Ectodermal cell (in vitro differentiated cells): ENCODE measurements around the gene LMLN.
A peak's percentile ranks its signal among the peaks of the same experiment; 100 is the strongest.
"Not testable (repeated sequence)": the region's sequence is repeated elsewhere in the genome, so short reads cannot be mapped to it uniquely, and the experiment has no call there.

Experiments used
- H3K27ac ChIP-seq: 2 replicates; pipeline ENCODE4 v1.7.0; 2013; ENCODE audit warnings: mild to moderate bottlenecking, low read depth, low read length; ENCODE audit not compliant: insufficient read depth, poor library complexity, severe bottlenecking
- H3K27me3 ChIP-seq: 2 replicates; pipeline ENCODE4 v1.7.0; 2013; ENCODE audit warnings: mild to moderate bottlenecking, low read length; ENCODE audit not compliant: insufficient read depth, control insufficient read depth, poor library complexity, severe bottlenecking
- H3K36me3 ChIP-seq: one replicate; pipeline ENCODE4 v1.7.0; 2013; ENCODE audit warnings: low read length; ENCODE audit not compliant: control insufficient read depth, insufficient read depth
- H3K4me1 ChIP-seq: one replicate; pipeline ENCODE4 v1.7.0; 2013; ENCODE audit warnings: low read length; ENCODE audit not compliant: control insufficient read depth, insufficient read depth
- H3K4me3 ChIP-seq: 2 replicates; pipeline ENCODE4 v1.7.0; 2013; ENCODE audit warnings: low read depth, low read length, control low read depth; ENCODE audit not compliant: insufficient read depth
- H3K9me3 ChIP-seq: 2 replicates; pipeline ENCODE4 v1.7.0; 2013; ENCODE audit warnings: mild to moderate bottlenecking, low read length, moderate library complexity; ENCODE audit not compliant: control insufficient read depth
- WGBS, 2 experiments: methylation state at CpG; one replicate each; pipeline ENCODE4 v1.1.7; 2013; ENCODE audit warnings: missing lambda C conversion rate in 2 of 2; 5-methylcytosine and 5-hydroxymethylcytosine counted together

The LMLN gene

DNA sequence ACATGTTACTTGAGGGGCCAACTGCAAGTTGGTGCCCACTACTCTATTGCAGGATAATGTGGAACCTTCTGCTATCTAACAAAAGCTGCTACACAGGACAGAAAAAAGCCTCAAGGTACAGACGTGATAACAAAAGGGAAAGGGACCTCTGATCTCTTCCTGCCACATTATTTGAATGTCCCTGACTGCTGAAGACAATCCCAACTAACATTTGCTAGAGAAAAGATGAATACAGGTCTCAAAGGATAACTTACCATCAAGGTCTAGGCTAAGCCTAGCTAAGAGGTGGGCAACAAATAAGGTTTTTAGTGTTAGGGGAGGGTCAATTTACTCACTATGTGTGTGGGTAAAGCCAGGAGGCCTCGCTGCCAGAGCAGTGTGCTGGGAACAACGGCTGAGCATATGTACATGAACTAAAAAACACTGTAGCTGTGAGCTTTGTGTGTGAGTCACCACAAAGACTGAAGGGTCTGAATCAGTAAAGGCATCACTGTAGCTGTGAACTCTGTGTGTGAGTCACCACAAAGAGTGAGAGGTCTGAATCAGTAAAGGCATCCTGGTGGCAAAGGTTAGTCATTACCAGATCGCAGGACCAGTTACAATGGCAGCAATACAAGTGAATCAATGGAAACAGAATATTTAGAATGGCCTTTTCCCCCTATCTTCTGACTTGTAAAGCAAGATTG lies 111.7 kb downstream of the LMLN start:
- no peak overlapping the region for H3K4me3 ChIP-seq

DNA sequence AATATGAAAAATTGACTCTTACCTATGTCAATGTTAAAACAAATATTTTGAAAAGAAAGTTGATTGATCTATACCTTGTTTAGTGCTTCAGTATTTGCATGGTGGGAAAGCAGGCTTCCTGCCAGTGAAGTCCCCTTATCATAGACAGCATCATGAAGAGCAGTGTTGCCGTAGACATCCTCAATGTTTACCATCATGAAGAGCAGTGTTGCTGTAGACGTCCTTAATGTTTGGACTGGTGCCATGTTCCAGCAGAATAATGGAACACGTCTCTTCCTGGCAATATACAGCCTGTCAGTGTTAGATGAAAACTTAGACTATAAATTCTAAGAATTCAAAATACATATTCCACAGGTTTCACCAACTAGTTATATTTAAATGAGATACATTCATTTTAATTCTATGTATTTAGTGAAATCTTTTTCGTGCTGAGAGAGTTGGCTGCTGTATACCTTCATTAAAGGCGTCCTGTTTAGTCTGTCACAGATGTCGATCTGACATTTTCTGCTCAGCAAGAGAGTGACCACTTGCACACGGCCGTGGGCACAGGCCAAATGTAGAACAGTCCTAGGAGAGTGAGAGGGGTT lies 116.8 kb downstream of the LMLN start:
- Histone ChIP-seq H3K9me3 (no peaks in the 10 kb centered on the region), H3K27ac (no peak overlapping the region), H3K4me1 (no peaks in the 10 kb centered on the region), H3K27me3 (peaks cover 77% of the 10 kb centered on the region), H3K4me3 (no peak overlapping the region), H3K36me3 (no peaks in the 10 kb centered on the region)
- 72 to 77% methylated on average over 8 of the region's 8 CpGs for WGBS, 2 experiments

More for the DNA sequence above, 111.7 kb downstream of the LMLN start:
- peaks cover 32% of the 10 kb centered on the region for H3K27me3 ChIP-seq
- no peaks in the 10 kb centered on the region for H3K9me3 ChIP-seq
- no peaks in the 10 kb centered on the region for H3K4me1 ChIP-seq
- H3K36me3 ChIP-seq: no peaks in the 10 kb centered on the region
- 36 to 50% methylated on average over 4 of the region's 4 CpGs for WGBS, 2 experiments
- no peak overlapping the region for H3K27ac ChIP-seq

DNA sequence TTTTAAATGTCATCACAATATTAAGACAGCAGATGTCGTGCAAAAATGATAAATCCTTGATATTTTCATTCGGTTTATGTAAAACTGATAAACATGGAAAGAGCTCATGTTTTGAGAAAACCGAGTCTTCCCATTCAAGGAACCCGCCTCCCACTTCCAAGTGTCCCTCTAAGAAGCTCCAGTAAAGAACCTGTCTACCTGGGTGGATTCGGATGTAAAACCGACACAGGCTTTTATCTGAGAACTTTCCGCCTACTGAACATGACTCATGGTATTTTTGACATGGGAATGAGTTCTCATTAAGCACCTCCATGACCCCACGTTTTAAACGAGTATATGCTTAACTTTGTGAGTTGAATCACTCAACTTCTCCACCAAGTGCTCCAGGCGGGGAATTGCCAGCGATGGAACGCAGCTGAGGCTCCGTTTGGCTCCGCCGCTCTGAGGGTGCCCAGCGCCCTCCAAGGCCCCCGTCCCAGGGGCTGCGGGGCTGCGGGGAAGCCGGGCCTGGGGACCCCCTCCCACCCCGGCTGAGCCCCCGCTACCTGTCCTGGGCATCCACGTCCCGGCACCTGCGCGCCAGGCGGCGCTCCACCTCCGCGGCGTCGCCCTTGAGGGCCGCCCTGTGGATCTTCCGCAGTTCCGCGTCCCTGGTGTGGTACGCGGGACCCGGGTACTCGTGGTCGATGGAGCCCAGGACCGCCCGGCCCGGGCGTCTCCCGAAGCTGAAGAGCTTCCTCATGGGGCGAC lies 119.9 kb downstream of the LMLN start:
- Histone ChIP-seq H3K36me3 (no peaks in the 10 kb centered on the region), H3K27me3 (peaks cover 88% of the 10 kb centered on the region), H3K27ac (no peak overlapping the region), H3K4me3 (peak overlapping the region; percentile 40), H3K4me1 (no peaks in the 10 kb centered on the region), H3K9me3 (no peaks in the 10 kb centered on the region)
- WGBS, 2 experiments: 34 to 36% methylated on average over 47 of the region's 47 CpGs

DNA sequence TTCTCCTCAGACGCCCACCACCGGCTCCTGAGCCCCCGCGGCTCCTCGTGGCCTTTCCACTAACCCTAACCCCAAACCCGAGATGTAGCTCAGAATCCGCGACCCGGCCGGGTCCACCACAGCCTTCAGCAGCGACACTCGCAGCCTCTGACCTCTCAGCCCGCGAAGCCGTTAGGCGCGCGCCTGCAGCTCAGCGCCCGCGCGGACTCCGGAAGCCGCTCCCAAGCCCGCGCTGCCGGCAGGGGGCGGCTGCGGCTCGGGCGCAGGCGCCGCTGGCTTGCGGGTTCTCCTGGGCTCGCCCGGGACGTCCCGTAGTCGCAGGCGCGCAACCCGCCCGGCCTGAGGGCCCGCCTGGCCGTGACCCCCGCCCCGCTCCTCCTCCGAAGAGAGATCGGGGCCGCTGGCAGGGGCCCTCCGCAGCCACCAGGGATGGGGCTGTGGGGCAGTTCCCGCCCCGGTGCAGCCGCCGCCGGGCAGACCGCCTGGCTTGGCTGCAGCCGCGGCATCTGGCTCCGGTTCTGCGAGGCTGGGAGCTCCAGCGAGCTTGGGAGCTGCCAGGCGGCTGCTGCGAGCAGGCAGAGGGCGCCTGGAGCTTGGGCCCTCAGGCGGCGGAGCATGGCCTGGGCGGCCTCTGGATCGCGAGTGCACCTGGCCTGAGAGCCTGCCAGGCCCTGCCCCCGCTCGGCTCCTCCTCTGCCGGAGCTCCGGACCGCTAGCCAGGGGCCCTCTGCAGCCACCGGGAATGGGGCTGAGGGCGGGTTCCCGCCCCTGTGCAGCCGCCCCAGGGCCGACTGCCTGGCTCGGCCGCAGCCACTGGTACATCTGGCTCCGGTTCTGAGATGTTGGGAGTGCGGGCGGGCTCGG lies 120.7 kb downstream of the LMLN start:
- Histone ChIP-seq H3K27me3 (peaks cover 88% of the 10 kb centered on the region), H3K36me3 (no peaks in the 10 kb centered on the region), H3K4me3 (peak overlapping the region; percentile 40), H3K9me3 (no peaks in the 10 kb centered on the region), H3K4me1 (no peaks in the 10 kb centered on the region), H3K27ac (no peak overlapping the region)
- WGBS, 2 experiments: 31 to 34% methylated on average over 86 of the region's 86 CpGs

DNA sequence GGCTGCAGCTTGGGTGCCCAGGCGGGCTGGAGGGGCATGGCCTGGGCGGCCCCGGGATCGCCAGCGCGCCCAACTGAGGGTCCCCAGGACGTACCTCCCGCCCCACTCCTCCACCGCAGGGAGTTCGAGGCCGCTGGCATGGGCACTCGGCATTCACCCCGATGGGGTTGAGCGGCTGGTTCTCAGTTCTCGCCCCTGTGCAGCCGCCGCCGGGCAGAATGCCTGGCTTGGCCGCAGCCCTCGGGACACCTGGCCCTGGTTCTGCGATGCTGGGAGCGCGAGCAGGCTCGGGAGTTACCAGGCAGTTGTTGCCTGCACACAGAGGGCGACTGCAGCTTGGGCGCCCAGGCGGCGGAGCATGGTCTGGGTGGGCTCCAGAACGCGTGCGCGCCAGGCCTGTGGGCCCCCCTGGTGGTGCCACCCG lies 121.4 kb downstream of the LMLN start:
- Histone ChIP-seq H3K4me1 (no peaks in the 10 kb centered on the region), H3K27me3 (peaks cover 88% of the 10 kb centered on the region), H3K9me3 (no peaks in the 10 kb centered on the region), H3K36me3 (no peaks in the 10 kb centered on the region), H3K27ac (no peak overlapping the region), H3K4me3 (peak overlapping the region; percentile 40)
- WGBS, 2 experiments: 42 to 44% methylated on average over 33 of the region's 33 CpGs

DNA sequence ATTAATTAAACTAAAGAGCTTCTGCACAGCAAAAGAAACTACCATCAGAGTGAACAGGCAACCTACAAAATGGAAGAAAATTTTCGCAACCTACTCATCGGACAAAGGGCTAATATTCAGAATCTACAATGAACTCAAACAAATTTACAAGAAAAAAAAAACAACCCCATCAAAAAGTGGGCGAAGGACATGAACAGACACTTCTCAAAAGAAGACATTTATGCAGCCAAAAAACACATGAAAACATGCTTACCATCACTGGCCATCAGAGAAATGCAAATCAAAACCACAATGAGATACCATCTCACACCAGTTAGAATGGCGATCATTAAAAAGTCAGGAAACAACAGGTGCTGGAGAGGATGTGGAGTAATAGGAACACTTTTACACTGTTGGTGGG lies 122.2 kb downstream of the LMLN start:
- peaks cover 88% of the 10 kb centered on the region for H3K27me3 ChIP-seq
- 92 to 94% methylated on average over 2 of the region's 4 CpGs for WGBS, 2 experiments
- H3K4me3 ChIP-seq, H3K36me3 ChIP-seq, H3K4me1 ChIP-seq, H3K27ac ChIP-seq, H3K9me3 ChIP-seq: not testable (repeated sequence)

DNA sequence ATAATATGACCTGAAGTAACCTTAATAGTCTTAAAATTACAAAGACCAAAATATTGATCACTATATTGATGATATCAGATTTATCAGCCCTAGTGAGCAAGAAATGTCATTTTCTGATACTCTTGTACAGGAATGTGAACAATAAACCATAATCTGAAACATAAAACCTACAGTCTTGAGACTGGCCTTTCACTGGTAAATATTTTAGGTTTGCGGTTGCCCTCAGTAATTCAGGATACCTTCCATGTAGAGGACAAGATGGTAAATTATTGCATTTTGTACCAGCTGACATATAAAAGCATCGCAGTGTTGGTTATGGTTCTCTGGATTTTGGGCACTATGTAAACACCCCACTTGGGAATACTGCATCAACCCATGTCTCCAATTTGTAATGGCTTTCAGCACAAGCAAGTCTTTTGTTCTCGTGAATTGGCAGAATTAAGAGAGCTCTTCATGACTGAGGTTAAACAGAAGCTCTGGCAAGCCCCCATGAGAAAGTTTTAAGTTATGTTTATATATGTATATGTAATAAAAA lies 128.5 kb downstream of the LMLN start:
- 90% methylated on average over 3 of the region's 3 CpGs for whole genome bisulfite sequencing, 2 experiments
- Histone ChIP-seq H3K27ac (no peak overlapping the region), H3K4me3 (no peak overlapping the region), H3K36me3 (no peaks in the 10 kb centered on the region), H3K27me3 (peaks cover 55% of the 10 kb centered on the region), H3K9me3 (peaks cover 2% of the 10 kb centered on the region), H3K4me1 (no peaks in the 10 kb centered on the region)

DNA sequence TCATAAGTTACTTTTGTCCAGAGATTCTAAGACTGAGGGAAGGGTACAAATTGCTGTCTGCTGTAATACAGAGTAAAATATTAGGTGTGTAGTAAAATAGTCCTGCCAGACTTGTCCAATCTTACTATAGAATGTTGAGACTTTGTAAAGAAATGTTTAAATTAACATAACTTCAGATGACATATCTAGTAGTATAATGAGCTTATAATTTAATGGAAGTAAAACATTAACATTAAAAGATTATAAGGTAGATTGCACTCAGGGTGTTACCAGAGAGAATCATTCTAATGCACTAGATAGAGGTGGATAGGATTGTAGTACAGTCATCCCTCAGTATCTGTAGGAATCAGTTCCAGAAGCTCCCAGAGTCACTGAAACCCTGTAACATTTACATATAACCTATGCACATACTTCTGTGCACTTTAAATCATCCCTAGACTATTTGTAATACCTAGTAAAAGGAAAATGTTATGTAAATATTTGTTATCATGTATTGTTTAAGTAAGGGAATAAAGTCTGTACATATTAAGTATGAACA lies 130.8 kb downstream of the LMLN start:
- peaks cover 32% of the 10 kb centered on the region for H3K27me3 ChIP-seq
- no peak overlapping the region for H3K4me3 ChIP-seq
- peaks cover 2% of the 10 kb centered on the region for H3K9me3 ChIP-seq
- no peak overlapping the region for H3K27ac ChIP-seq
- no peaks in the 10 kb centered on the region for H3K36me3 ChIP-seq
- no peaks in the 10 kb centered on the region for H3K4me1 ChIP-seq

DNA sequence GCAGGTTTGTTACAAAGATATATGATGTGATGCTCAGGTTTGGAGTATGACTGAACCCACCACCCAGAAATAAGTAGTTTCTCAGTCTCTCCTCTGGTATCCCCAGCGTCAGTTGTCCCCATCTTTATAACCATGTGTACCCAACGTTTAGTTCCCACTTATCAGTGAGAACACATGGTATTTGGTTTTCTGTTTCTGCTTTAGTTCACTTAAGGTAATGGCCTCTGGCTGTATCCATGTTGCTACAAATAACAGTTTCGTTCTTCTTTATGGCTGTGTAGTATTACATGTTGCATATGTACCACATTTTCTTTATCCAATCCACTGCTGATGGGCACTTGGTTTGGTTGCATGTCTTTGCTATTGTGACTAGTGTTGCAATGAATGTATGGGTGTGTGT lies 132.3 kb downstream of the LMLN start:
- Histone ChIP-seq H3K4me1 (no peaks in the 10 kb centered on the region), H3K27me3 (peaks cover 17% of the 10 kb centered on the region), H3K9me3 (peaks cover 2% of the 10 kb centered on the region), H3K36me3 (no peaks in the 10 kb centered on the region), H3K4me3 (no peak overlapping the region), H3K27ac (no peak overlapping the region)
- 74 to 79% methylated on average over 3 of the region's 3 CpGs for WGBS, 2 experiments
